ENCODE data around the gene TPP1. TPM values are rescaled to one million over a fixed set of nuclear protein-coding genes. Genes with fewer than 3 reads are reported as not detected.

TPP1 gene
- total and polyA plus RNA-seq, 4 experiments from 2014 or later, result 103 to 198 (median 169) TPM

GRCh38 chr11:6586434-6587359 lies 32.5 kb downstream of the TPP1 start:
- Mint-ChIP-seq H3K36me3 (peaks cover 40 to 43% of the 10 kb centered on the region in 2 donors), H3K27ac (no peak overlapping the region), H3K27me3 (no peaks in the 10 kb centered on the region), H3K4me1 (peaks cover 0 to 2% (median 0%) of the 10 kb centered on the region in 4 donors), H3K9me3 (peaks cover 2 to 32% (median 26%) of the 10 kb centered on the region in 8 donors), H3K4me3 (no peak overlapping the region)
- no peak overlapping the region for H3K27ac ChIP-seq (ENCODE audit: low read depth, low read length)
- no peaks in the 10 kb centered on the region for H3K36me3 ChIP-seq (ENCODE audit: insufficient read depth, low read length)
- CTCF ChIA-PET (ENCODE audit: partially characterized antibody), result interaction anchor here (0.5 to 1.1 kb wide), 4 partner anchors 62 to 240 kb away, joined by 3 read pairs; no protein-coding TSS in a partner anchor
- no peaks in the 10 kb centered on the region for H3K4me1 ChIP-seq (ENCODE audit: insufficient read depth, low read length)
- intact Hi-C loops (cut with micrococcal nuclease), result no loop called here
- peaks cover 0 to 10% of the 10 kb centered on the region in 2 donors for H3K9me3 ChIP-seq (ENCODE audit: control insufficient read depth in 1 of 2, low read length in 2 of 2)
- no peak overlapping the region for H3K4me3 ChIP-seq (ENCODE audit: low read length in 2 of 2)
- no peak for DNase-seq
- POLR2A ChIA-PET (ENCODE audit: partially characterized antibody), result interaction anchor here (1.0 kb wide), 1 partner anchor 25 kb away, joined by 3 read pairs; the partner anchor contains the start of gene TAF10
- H3K27me3 ChIP-seq (ENCODE audit: insufficient read depth, low read length), result no peaks in the 10 kb centered on the region

- Mint-ChIP-seq H3K27ac (no peak overlapping the region), H3K4me1 (peaks cover 0 to 2% (median 0%) of the 10 kb centered on the region in 4 donors), H3K36me3 (peaks cover 42 to 44% of the 10 kb centered on the region in 2 donors), H3K9me3 (peaks cover 2 to 32% (median 26%) of the 10 kb centered on the region in 8 donors), H3K4me3 (no peak overlapping the region), H3K27me3 (no peaks in the 10 kb centered on the region)
- Histone ChIP-seq H3K27ac (ENCODE audit: low read depth, low read length) (no peak overlapping the region), H3K27me3 (ENCODE audit: insufficient read depth, low read length) (no peaks in the 10 kb centered on the region), H3K36me3 (ENCODE audit: insufficient read depth, low read length) (no peaks in the 10 kb centered on the region), H3K9me3 (ENCODE audit: control insufficient read depth in 1 of 2, low read length in 2 of 2) (peaks cover 0 to 10% of the 10 kb centered on the region in 2 donors), H3K4me3 (ENCODE audit: low read length in 2 of 2) (no peak overlapping the region), H3K4me1 (ENCODE audit: insufficient read depth, low read length) (no peaks in the 10 kb centered on the region)
- DNase-seq, result no peak
- CTCF ChIA-PET (ENCODE audit: partially characterized antibody), result interaction anchor here (1.4 kb wide), 1 partner anchor 34 kb away, joined by 3 read pairs; no protein-coding TSS in a partner anchor
- POLR2A ChIA-PET (ENCODE audit: partially characterized antibody), result no interaction called here
- intact Hi-C loops (cut with micrococcal nuclease), result no loop called here
Measured at GRCh38 chr11:6584528-6584927, 34.7 kb downstream of the TPP1 start.

DNA sequence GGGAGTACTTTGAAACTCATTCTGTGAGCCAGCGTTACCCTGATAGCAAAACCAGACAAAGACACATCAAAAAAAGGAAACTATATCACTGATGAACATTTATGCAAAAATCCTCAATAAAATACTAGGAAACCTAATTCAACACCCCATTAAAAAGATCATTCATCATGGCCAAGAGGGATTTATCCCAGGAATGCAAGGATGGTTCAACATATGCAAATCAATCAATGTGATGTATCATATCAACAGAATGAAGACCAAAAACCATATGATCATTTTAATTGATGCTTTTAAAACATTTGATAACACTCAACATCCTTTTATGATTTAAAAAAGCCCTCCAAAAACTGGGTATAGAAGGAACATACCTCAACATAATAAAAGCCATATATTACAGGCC lies 35.6 kb downstream of the TPP1 start:
- Histone ChIP-seq H3K36me3 (ENCODE audit: insufficient read depth, low read length) (no peaks in the 10 kb centered on the region), H3K4me1 (ENCODE audit: insufficient read depth, low read length) (no peaks in the 10 kb centered on the region), H3K27me3 (ENCODE audit: insufficient read depth, low read length) (no peaks in the 10 kb centered on the region), H3K4me3 (ENCODE audit: low read length in 2 of 2) (no peak overlapping the region), H3K9me3 (ENCODE audit: control insufficient read depth in 1 of 2, low read length in 2 of 2) (peaks cover 0 to 10% of the 10 kb centered on the region in 2 donors), H3K27ac (ENCODE audit: low read depth, low read length) (no peak overlapping the region)
- Mint-ChIP-seq H3K4me1 (peaks cover 0 to 2% (median 0%) of the 10 kb centered on the region in 4 donors), H3K27ac (no peak overlapping the region), H3K36me3 (peaks cover 39 to 42% of the 10 kb centered on the region in 2 donors), H3K27me3 (no peaks in the 10 kb centered on the region), H3K4me3 (peak overlapping the region in 1 of 8 donors; percentile 22), H3K9me3 (peaks cover 2 to 32% (median 26%) of the 10 kb centered on the region in 8 donors)
- intact Hi-C loops (cut with micrococcal nuclease), result no loop called here
- ChIA-PET POLR2A (ENCODE audit: partially characterized antibody) (no interaction called here), CTCF (ENCODE audit: partially characterized antibody) (no interaction called here)
- no peak for DNase-seq

DNA sequence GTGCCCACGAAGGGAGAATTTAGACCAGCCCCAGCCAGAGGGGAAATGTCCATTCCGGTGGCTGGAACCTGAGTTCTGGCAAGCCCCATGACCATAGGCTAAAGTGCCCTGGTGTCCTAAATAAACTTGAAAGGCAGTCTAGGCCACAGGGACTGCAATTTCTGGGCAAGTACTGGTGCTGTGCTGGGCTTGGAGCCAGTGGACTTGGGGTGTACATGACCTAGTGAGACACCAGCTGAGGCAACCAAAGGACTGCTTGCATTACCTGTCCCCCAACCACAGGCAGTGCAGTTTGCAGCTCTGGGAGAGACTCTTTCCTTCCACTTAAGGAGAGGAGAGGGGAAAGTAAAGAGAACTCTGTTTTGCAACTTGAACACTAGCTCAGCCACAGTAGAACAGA lies 39.5 kb downstream of the TPP1 start:
- ChIA-PET CTCF (ENCODE audit: partially characterized antibody) (no interaction called here), POLR2A (ENCODE audit: partially characterized antibody) (no interaction called here)
- H3K4me3 ChIP-seq (ENCODE audit: low read length in 2 of 2), result no peak overlapping the region
- peaks cover 30 to 32% of the 10 kb centered on the region in 2 donors for H3K36me3 Mint-ChIP-seq
- H3K36me3 ChIP-seq (ENCODE audit: insufficient read depth, low read length), result no peaks in the 10 kb centered on the region
- peaks cover 2 to 28% (median 22%) of the 10 kb centered on the region in 8 donors for H3K9me3 Mint-ChIP-seq
- no peak for DNase-seq
- H3K4me3 Mint-ChIP-seq, result no peak overlapping the region
- H3K4me1 ChIP-seq (ENCODE audit: insufficient read depth, low read length), result no peaks in the 10 kb centered on the region
- peaks cover 0 to 10% of the 10 kb centered on the region in 2 donors for H3K9me3 ChIP-seq (ENCODE audit: control insufficient read depth in 1 of 2, low read length in 2 of 2)
- no peaks in the 10 kb centered on the region for H3K27me3 ChIP-seq (ENCODE audit: insufficient read depth, low read length)
- H3K27ac Mint-ChIP-seq, result no peak overlapping the region
- no peak overlapping the region for H3K27ac ChIP-seq (ENCODE audit: low read depth, low read length)
- H3K27me3 Mint-ChIP-seq, result no peaks in the 10 kb centered on the region
- peaks cover 0 to 5% (median 2%) of the 10 kb centered on the region in 4 donors for H3K4me1 Mint-ChIP-seq
- intact Hi-C loops (cut with micrococcal nuclease), result no loop called here

- intact Hi-C loops (cut with micrococcal nuclease), result no loop called here
- H3K4me3 Mint-ChIP-seq, result no peak overlapping the region
- no peak overlapping the region for H3K27ac Mint-ChIP-seq
- POLR2A ChIA-PET (ENCODE audit: partially characterized antibody), result no interaction called here
- no peak overlapping the region for H3K4me3 ChIP-seq (ENCODE audit: low read length in 2 of 2)
- H3K9me3 Mint-ChIP-seq, result peaks cover 0 to 13% (median 7%) of the 10 kb centered on the region in 8 donors
- H3K4me1 ChIP-seq (ENCODE audit: insufficient read depth, low read length), result no peaks in the 10 kb centered on the region
- H3K9me3 ChIP-seq (ENCODE audit: control insufficient read depth in 1 of 2, low read length in 2 of 2), result peaks cover 0 to 2% of the 10 kb centered on the region in 2 donors
- H3K27ac ChIP-seq (ENCODE audit: low read depth, low read length), result no peak overlapping the region
- no peaks in the 10 kb centered on the region for H3K27me3 Mint-ChIP-seq
- no peak for DNase-seq
- no peaks in the 10 kb centered on the region for H3K27me3 ChIP-seq (ENCODE audit: insufficient read depth, low read length)
- peaks cover 19% of the 10 kb centered on the region in 2 donors for H3K36me3 Mint-ChIP-seq
- H3K4me1 Mint-ChIP-seq, result peaks cover 0 to 7% (median 3%) of the 10 kb centered on the region in 4 donors
- H3K36me3 ChIP-seq (ENCODE audit: insufficient read depth, low read length), result no peaks in the 10 kb centered on the region
- CTCF ChIA-PET (ENCODE audit: partially characterized antibody), result interaction anchor here (1.4 kb wide), 1 partner anchor 16 kb away, joined by 4 read pairs; no protein-coding TSS in a partner anchor
Measured at GRCh38 chr11:6578134-6578533, 41.1 kb downstream of the TPP1 start.

DNA sequence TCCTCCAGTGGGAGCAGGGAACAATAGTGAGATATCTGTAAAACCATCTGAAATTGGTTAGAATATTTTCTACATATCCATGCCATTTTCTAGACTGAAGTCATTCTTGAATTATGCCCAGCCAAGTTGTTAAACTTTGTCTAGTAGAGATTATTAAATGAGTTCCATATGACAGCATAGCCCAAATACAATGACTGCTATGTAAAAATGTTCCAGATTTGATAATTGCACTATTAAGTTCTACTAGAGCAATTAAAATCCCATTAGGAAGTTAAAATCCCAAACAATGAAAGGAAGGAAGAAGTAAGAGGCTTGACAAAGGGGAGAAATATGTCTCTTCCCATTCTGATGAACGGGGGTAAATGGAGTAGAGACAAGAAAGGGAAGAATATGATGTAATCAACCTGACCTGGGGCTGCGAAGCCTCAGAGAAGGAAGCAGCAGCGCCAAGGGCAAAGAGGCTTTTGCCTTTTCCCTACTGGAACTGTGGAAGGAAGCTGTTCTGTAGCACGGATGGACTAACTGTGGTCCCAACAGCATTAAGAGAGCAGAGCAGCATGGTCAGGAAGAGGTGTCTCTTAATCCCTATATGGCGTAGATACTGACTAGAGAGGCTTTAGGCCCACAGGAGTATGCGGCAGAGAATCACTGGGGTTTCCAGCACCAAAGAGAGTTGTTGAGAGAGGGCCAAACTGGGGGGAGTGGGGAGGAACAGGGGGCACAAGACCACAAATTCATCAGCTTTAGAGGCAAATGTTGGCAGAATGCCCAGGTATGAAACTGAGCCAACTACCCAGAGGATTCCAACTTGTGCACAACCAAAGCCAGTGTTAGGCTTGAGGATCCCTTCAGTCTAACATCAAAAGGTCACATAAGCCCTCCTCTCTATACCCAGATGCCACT lies 42.5 kb downstream of the TPP1 start:
- Histone ChIP-seq H3K4me3 (ENCODE audit: low read length in 2 of 2) (no peak overlapping the region), H3K4me1 (ENCODE audit: insufficient read depth, low read length) (no peaks in the 10 kb centered on the region), H3K27ac (ENCODE audit: low read depth, low read length) (no peak overlapping the region), H3K36me3 (ENCODE audit: insufficient read depth, low read length) (no peaks in the 10 kb centered on the region), H3K9me3 (ENCODE audit: control insufficient read depth in 1 of 2, low read length in 2 of 2) (no peaks in the 10 kb centered on the region), H3K27me3 (ENCODE audit: insufficient read depth, low read length) (no peaks in the 10 kb centered on the region)
- CTCF ChIA-PET (ENCODE audit: partially characterized antibody), result no interaction called here
- Mint-ChIP-seq H3K36me3 (peaks cover 17 to 20% of the 10 kb centered on the region in 2 donors), H3K27me3 (no peaks in the 10 kb centered on the region), H3K27ac (no peak overlapping the region), H3K4me1 (peaks cover 0 to 7% (median 3%) of the 10 kb centered on the region in 4 donors), H3K9me3 (no peaks in the 10 kb centered on the region), H3K4me3 (no peak overlapping the region)
- DNase-seq, result no peak
- POLR2A ChIA-PET (ENCODE audit: partially characterized antibody), result no interaction called here
- intact Hi-C loops (cut with micrococcal nuclease), result no loop called here

Measured in CD4-positive, alpha-beta memory T cell (primary cell).